HG03066 (cell line): Measurements from ENCODE around the gene ATG2B.
"Not testable (repeated sequence)": the region's sequence is repeated elsewhere in the genome, so short reads cannot be mapped to it uniquely, and the experiment has no call there.

Experiments
- ATAC-seq: cut with Tn5 transposase; IDR thresholded peaks from one replicate; pipeline ENCODE4 v1.9.1; 2021; ENCODE audit warnings: low read depth; ENCODE audit not compliant: unreplicated experiment

ATG2B gene

DNA sequence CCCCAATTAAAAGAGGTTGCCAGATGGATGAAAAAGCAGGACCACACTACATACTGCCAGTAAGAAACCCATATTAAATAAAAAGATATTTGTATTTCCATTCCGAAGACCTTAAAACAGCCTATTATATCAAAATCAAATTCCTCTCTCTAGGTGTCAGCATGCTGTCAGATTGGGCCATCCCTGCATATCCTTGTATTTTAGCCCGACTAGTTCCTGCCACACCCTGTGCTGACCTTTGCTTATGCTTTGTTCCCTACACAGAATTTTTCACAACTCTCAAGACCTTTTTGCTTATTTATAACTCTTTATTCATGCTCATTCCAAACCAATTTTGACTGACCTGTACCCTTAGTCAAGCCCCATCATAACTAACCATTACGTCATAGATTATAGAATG, 13.0 kb upstream of the ATG2B start:
- ATAC-seq, result no peak

- no peak for ATAC-seq
Observed at GRCh38 chr14:96373538-96373937, 10.4 kb upstream of the ATG2B start.

- no peak for ATAC-seq
Observed at GRCh38 chr14:96370528-96370927, 7.4 kb upstream of the ATG2B start.

- no peak for ATAC-seq
Observed at GRCh38 chr14:96368534-96368933, 5.4 kb upstream of the ATG2B start.

- no peak for ATAC-seq
Observed at GRCh38 chr14:96364962-96365361, 1.8 kb upstream of the ATG2B start.

- peak; percentile 25 for ATAC-seq
Observed at GRCh38 chr14:96363751-96364336, 703 bp upstream of the ATG2B start.

DNA sequence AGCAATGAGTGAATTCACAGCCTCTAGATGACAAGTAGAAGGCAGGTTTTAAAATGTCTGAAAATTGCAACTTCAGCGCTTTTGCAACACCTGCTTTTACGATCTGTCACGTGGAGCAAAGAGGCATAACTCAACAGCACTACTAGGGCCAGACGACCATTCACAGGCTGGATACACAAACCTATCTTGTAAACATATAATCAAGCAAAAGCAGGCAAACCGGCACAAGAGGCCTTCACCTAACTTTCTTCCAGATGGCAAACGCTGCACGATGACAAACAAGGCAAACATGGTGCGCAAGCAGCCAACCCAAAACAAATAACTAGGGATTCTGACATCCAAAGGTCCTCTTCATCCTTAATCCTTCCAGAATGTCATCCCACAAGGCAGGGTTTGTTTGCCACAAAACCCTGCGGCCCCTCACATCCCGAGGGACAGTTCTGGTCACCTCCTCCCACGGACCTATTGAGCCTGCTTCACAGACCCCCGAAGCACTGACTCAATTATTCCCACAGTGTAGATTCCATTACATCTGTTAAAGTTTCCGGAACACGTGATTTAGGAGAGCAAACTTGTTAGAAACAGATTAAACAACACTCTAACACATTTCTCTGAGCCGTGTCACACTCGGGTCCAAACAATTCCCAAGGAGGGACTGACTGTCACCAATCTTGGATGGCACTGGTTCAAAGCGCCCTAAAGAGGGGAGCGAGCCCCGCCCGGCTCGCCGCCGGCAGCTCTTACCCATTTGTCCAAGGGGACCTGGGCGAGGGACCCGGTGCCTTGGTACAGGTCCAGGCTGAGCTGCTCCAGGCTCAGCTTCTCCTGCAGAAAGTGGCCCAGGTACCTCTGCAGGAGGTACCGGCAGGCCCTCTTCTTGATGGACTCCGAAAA, 823 bp downstream of the ATG2B start:
- ATAC-seq, result peak; percentile 10

DNA sequence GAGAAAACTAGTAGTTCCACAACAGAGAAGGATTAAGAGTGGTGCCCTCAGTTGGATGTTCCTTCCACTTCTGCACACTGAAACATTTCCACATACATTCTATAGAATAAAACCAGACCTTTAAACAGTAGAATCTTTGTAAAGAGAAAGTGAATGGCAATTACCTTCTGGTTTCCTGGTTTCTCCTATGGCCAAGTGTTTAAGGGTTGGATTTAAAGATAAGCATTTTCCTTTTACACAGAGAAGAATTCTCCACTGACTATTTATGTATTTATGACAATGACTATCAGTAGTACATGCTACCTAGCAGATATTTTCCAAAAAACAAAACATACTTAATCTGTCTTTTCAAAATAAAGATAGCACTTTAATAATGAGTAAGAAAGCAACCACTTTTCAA, 3.2 kb downstream of the ATG2B start:
- no peak for ATAC-seq

DNA sequence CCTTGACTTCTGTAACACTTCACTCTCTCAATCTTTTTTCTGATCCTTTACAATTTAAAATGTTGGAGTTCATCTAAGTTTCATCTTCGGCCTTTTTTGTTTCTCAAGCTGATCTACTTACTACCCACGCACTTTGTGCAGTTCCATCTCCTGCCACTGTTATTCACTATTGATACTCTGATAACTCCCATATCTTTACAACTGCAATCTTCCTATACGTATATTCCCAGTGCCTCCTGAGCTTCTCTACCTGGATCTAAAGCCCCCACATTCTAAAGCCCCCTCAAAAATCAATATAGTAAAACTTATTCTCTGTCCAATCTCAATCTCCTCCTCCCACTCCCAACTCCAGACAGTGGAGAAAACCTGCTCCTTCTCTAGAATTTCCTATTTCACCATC, 5.9 kb downstream of the ATG2B start:
- ATAC-seq, result no peak

GRCh38 chr14:96354246-96354645, 8.9 kb downstream of the ATG2B start:
- ATAC-seq, result no peak

DNA sequence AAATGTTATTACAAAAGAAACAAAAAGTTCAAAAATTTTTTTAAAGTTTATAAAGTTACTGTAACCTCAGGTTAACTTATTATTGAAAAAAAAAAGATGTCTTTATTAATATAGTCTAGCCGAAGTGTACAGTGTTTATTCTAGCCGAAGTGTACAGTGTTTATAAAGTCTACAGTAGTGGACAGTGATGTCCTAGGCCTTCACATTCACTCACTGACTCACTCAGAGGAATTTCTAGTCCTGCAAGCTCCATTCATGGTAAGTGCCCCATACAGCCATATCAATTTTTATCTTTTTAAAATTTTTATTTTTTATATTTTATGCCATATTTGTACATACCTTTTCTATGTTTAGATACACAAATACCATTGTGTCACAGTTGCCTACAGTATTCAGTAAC, 10.4 kb downstream of the ATG2B start:
- ATAC-seq, result no peak

DNA sequence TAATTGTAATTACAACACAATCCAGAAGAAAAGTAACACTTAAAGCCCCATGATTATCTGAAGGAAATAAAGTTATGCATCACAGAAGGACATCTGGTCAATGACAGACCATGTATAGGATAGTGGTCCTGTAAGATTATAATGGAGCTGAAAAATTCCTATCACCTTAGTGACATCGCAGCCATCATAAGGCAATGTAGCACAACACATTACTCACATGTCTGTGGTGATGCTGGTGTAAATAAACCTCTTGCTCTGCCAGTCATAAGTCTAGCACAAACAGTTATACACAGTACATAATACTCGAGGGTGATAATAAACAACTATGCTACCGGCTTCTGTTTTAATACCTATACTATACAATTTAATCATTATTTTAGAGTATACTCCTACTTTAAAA, 11.2 kb downstream of the ATG2B start:
- no peak for ATAC-seq

- ATAC-seq, result no peak
Observed at GRCh38 chr14:96349286-96350075, 13.7 kb downstream of the ATG2B start.

GRCh38 chr14:96347957-96348356, 15.2 kb downstream of the ATG2B start:
- not testable (repeated sequence) for ATAC-seq

DNA sequence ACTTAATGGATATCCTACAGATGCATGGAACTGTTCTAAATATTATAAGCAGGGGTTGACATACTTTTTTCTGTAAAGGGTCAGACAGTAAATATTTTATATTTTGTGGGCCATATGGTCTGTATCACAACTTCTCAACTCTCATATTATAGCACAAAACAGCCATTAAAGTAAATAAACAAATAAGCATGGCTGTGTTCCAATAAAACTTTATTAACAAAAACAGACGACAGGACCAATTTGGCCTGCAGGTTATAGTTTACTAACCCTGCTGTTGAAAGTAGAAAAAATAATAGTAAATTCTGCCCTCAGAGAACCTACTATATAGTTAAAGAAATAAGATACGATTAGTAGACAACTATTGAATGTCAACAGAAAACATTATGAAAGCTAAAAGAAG, 17.5 kb downstream of the ATG2B start:
- ATAC-seq, result no peak

GRCh38 chr14:96341323-96341722, 21.8 kb downstream of the ATG2B start:
- no peak for ATAC-seq

GRCh38 chr14:96338551-96338950, 24.6 kb downstream of the ATG2B start:
- no peak for ATAC-seq

DNA sequence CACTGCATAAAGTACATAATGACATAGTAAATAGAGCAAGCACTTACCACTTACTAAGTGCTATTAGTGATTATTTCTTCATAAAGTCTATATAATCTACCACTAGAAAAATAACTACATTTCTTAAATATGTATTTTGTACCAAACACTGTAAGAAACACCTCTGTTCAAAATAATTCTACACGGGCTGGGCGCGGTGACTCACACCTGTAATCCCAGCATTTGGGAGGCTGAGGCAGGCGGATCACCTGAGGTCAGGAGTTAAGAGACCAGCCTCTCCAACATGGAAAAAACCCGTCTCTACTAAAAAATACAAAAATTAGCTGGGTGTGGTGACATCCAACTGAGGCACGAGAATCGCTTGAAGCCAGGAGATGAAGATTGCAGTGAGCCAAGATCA, 38.9 kb downstream of the ATG2B start:
- ATAC-seq, result no peak

DNA sequence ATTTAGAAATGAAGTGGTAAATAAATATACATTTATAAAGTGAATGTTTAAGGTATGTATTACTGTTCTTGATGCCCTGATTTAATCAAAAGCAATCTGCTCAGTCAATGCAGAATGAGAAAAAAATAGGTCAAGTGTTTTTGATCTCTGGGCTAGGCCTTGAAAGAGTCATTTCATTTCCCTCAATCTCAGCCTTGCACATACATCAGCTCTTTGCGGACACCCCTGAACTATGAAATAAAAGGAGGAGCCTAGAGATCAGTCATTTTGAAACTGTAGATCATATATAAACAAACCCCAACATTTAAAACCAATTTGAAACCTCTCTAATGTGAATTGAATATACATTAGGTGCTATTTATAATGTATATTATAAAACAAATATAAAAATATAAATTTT, 42.5 kb downstream of the ATG2B start:
- ATAC-seq, result no peak

- no peak for ATAC-seq
Observed at GRCh38 chr14:96318836-96319235, 44.3 kb downstream of the ATG2B start.

DNA sequence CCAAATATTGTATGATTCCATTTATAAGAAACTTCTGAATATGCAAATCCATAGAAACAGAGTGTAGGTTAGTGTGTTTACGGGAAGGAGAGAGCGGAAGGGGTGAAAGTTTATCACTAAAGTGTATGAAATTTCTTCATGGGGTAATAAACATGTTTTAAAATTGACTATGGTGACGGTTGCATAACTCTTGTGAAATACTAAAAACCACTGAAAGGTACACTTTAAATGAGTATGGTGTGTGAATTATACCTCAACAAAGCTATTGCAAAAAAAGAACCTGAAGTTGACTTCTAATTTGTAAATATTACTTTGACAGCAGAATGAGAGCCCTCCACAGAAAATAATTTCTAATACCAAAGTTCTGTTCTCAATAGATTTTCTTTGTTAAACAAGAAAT, 47.1 kb downstream of the ATG2B start:
- no peak for ATAC-seq
